ELF-1 (cell line): ENCODE measurements around the gene MAN1C1.
"Not testable (repeated sequence)": the region's sequence is repeated elsewhere in the genome, so short reads cannot be mapped to it uniquely, and the experiment has no call there.

Experiments used
- DNase-seq: peaks from one replicate; pipeline ENCODE4 v3.0.0-alpha.2; 2016; ENCODE audit warnings: low read depth, low spot score

Gene MAN1C1

GRCh38 chr1:25698252-25698651 is 81.7 kb downstream of the MAN1C1 start:
- DNase-seq = no peak

GRCh38 chr1:25699059-25699458 is 82.5 kb downstream of the MAN1C1 start:
- DNase-seq = not testable (repeated sequence)

- no peak for DNase-seq
Observed at GRCh38 chr1:25699500-25700143, 83.0 kb downstream of the MAN1C1 start.

GRCh38 chr1:25700144-25700523 is 83.5 kb downstream of the MAN1C1 start:
- no peak for DNase-seq

DNA sequence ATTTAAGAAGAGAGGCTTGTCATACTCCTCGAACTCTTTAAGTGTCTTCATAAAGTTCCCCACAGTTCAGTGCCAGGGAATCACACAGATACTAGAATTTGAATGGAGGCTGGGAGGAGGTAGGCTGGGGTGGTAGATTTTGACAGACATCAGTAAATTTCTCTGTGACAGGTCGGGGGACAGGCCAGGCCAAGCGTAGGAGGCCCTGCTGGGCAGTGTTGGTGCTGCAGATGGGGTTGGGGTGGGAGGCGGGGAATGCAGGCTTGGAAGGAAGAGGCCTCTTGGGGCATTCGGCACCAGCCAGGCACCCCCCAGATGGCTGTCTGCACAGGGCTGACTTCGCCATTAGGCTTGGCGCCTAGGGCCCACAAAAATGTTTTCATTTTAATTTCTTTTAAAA is 84.0 kb downstream of the MAN1C1 start:
- DNase-seq = no peak

- no peak for DNase-seq
Observed at GRCh38 chr1:25701030-25701785, 84.6 kb downstream of the MAN1C1 start.

GRCh38 chr1:25702101-25702775 is 85.6 kb downstream of the MAN1C1 start:
- DNase-seq = peak; percentile 59

GRCh38 chr1:25703041-25703440 is 86.5 kb downstream of the MAN1C1 start:
- no peak for DNase-seq

DNA sequence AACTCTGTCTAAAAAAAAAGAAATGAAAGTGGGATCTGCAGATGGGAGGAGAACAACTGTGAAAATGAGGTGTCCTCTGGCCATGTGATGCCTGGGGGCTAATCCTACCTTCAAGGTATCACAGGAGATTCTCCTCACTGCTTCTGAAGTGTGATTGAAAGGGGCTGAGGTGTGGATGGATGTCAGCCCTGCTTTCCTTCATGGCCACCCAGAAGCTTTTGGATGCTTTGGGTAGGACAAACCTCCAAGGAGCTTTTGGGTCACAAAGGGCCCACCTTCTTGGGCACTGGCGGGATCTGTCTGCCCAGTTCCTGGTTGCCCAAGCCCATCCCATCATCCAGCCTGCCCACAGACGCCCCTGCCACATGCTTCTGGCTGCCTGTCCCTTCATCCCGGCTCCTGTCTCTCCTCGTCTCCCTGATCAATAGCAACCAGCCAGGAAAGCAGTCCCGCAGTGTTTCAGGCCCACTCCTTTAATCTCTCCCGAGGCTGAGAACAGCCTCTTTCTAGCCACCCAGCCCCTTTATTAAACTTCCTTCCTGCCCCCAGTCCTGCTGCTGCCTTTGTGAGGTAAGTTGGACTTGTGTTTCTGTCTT is 87.2 kb downstream of the MAN1C1 start:
- no peak for DNase-seq

DNA sequence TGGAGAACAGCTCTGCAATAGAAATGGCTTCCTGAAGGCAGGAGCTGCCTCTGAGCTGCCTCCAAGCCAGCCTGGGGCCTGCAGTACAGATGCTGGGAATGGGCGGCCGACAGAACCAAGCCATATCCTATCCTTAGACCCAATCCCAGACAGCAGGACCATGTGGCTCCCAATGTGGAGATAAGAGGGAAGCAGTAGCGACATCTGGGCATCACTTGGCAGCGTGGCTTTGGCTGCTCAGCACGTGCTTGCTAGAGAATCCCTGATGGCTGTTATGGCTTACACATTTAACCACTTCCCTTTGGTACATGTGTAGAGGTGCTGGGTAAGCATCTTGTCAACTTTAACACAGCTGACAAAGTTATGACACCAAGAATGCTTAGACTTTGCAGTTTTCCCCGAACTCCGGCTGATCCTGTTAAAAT is 87.7 kb downstream of the MAN1C1 start:
- DNase-seq = no peak

- no peak for DNase-seq
Observed at GRCh38 chr1:25705699-25706098, 89.1 kb downstream of the MAN1C1 start.

- no peak for DNase-seq
Observed at GRCh38 chr1:25706146-25707089, 89.8 kb downstream of the MAN1C1 start.

DNA sequence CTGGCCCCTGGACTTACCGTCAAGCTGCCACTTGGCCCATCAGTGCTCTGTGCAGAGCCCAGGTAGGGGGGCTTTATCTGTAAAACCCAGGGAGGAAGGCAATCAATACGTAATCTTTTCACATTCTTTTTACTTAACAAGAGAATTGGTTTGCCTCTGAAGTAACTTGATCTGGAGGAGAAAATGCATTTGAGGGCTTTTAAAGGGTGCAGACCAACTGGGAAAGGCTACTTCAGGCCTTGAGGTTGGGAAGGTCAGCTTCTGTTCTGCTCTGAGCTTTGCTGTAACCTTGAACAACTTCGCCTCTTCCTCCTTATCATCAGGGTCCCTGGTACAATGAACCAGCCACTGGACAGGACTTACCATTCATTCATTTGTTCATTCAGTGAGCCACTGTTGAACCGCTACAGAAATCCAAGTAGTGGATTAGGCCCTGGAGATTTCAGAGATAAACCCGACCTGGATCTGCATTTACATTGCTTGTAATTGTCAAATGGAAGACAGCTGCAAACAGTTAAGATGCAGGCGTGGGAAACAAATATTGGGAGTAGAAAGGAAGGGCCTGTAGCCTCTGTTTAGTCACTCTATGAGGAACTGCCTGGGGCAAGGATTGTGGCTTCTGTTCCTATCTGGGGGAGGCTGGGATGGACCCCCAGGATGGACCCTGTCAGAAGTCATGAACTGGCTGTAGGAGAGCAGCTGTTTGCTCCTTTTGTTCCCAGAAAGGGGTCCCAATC is 90.9 kb downstream of the MAN1C1 start:
- no peak for DNase-seq

DNA sequence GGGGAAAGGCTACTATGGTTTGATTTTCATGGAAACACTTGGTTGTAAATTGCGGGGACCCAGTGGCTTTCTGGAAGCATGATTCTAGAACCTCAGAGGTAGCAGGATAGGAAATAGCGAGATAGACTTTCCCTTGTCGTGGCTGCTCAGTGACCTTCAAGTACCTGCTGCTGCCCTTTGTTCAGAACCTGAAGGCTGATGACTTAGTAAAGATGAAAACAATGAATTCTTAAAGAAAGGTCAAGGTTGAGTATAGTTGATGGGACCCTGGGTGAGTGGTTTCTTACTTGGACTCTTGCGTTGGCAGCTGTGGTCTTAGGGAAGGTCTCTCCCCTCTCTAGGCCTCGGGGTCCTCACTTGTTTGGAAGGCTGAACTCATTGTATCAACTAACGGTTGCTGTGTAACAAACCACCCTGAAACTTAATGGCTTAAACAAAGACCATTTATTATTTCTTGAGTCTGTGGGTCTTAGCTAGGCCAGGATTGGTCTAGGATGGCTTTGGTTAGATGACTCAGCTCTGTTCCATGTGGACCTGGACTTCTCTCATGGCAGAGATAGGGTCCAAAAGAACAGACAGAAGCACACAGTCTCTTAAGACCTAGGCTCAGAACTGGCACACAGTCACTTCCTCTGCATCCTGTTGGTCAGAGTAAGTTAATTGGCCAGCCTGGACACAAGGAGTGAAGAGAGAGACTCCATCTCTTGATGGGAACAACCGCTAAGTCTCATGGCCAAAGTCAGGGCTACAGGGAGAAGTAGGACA is 94.2 kb downstream of the MAN1C1 start:
- DNase-seq = no peak

DNA sequence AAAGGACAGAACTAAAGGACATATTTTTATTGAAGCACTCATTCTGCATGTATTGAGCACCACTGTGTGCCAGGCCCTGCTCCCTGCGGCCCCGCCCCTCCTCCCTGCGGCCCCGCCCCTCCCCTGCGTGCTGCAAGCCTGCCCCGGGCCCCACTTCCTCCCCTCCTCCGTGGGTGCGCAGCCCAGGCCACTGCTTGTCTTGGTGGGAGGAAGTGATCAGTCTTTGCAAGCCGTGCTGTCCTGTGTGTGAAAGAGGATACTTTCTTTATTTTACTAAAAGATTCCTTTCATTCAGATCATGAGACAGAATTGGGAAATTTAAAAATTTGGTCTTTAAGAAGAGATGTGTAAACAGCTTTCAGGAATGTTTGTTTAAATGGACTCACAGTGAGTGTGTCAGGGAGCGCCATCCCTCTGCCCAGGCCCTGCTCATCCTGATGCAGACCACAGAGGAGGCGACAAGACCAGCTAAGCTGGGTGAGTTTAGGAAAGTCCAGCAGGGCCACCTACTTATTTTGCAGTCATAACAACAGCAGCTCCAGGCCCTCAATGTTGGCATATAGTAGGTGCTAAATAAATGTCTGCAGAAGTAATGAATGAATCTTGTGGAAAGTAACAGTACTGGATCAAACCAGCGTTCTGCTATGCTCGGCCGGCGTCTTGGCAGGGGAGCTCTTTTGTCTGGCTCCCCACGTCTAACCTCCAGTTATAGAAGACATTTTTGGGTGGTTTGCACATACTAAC is 95.1 kb downstream of the MAN1C1 start:
- no peak for DNase-seq

GRCh38 chr1:25712299-25712970 is 95.8 kb downstream of the MAN1C1 start:
- DNase-seq = no peak

- no peak for DNase-seq
Observed at GRCh38 chr1:25713961-25714360, 97.4 kb downstream of the MAN1C1 start.

DNA sequence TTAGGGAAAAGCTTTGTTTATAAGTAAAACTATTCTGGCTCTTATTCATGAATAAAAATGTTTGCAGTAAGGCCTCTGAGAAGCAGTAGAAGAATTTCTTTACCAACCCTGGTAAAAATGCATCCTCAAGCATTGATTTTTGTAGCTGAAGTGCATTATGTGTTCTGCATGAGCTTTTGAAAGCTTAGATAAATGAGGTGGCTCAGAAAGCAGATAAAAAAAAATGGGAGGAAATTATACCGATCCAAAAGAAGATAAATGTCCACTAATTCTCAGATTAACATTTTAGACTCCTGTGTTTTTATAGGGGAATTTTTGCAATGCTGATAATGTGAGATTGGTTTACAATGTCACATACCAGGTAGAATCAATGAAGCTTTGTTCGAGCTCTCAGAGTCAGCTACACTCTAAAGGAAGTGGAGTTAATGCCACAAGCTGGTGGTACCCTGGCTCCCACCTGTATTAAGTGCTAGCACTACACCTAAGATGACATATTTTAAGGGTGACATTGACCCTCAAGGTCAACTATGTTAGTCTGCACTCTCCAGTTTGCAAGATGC is 97.9 kb downstream of the MAN1C1 start:
- no peak for DNase-seq
